ENCODE data around the gene PACRG.

The PACRG gene

DNA sequence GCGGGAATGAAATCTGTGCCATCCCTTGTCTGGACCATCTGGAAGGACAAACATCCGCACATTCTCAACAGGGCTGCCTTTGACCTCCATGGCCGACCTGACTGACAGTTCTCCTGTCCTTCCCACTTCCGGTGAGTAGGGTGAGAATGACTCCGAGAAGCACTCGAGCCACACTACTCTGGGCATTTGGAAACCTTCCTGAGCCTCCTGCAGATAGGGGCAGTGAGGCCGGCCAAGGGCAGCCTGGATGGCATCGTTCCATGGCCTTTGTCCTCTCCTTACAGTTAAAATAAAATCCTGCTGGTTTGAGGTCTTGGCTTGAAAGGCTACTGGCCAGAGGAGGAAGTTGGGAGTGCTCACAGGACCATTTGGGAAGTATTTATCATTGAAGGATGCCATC, 615.8 kb downstream of the PACRG start:
- DNase-seq, result no peak

DNA sequence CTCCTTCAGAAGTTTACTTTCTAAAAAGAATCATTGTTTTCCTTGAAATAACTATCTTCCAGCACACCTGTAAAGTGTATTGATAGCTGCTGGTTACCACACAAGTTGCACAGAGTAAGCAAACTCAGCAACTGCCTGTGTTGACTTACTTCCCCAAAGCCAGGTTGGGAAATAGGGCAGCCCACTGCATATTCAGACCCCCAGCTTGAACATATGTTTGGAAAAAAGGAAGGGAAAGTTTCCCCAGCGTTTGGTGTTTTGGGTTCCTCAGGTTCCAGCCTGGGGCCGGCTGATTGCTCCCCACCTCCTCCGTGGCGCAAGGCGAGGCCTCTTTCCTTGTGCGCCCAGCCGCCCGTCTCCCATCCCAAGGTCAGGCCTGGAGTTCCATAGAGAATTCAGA, 616.6 kb downstream of the PACRG start:
- DNase-seq, result no peak

DNA sequence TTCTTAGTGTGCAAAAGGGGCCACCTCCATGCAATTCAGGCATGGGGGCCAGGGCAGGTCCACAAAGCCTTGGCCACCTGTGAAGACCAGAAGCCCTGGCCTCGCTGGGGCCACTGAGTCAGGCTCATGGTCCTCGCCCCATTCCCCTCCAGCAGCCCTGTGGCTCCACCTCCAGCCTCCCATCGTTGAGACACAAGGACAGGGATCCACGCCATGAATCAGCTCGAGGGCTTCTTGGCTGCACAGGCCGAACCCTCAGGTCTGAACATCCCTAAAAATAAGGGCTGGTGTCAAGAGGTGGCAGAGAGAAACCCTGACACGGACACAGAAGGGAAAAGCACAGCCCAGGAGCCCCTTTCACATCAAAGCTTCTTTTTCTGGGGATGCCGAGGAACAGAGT, 618.2 kb downstream of the PACRG start:
- no peak for DNase-seq

DNA sequence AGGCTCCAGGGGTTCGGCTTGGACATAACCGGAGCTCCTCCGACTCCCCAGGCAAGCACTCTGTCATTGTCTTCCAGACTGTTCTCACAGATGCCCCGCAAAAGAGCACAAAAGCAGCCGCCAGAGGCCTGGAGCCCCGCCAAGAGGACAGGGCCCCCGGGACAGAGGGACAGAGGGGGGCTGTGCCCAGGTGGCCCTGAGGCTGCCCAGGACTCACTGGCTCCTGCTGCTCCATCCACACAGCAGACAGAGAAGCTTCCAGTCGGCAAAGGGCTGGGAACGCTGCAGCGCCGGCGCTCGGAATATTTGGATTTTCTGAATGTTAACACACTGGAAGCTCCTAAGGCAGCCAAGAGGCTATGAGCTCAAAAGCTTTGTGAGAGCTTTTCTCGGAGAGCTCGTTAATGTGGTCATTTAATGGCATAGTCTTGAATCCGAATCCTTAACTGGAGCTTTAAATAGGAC, 618.8 kb downstream of the PACRG start:
- no peak for DNase-seq

DNA sequence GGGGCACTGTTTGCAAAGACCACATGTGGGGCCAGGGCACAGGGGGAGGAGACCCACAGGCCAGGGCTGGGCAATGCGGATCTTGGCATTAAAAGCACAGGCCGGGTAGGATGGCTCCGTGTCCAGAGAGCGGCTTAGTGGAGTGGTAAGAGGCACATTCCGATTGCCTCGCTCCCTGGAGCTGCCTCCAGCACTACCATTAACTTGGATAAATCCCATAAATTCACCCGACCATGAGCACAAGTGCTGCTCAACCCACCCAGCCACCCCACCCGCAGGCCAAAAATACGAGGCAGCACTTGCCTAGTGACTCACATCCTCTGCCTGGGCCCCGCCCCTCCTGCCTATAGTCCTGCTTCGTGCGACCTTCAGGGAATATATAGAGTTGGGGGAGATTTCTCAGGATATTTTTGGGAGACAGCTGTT, 619.3 kb downstream of the PACRG start:
- DNase-seq, result no peak

DNA sequence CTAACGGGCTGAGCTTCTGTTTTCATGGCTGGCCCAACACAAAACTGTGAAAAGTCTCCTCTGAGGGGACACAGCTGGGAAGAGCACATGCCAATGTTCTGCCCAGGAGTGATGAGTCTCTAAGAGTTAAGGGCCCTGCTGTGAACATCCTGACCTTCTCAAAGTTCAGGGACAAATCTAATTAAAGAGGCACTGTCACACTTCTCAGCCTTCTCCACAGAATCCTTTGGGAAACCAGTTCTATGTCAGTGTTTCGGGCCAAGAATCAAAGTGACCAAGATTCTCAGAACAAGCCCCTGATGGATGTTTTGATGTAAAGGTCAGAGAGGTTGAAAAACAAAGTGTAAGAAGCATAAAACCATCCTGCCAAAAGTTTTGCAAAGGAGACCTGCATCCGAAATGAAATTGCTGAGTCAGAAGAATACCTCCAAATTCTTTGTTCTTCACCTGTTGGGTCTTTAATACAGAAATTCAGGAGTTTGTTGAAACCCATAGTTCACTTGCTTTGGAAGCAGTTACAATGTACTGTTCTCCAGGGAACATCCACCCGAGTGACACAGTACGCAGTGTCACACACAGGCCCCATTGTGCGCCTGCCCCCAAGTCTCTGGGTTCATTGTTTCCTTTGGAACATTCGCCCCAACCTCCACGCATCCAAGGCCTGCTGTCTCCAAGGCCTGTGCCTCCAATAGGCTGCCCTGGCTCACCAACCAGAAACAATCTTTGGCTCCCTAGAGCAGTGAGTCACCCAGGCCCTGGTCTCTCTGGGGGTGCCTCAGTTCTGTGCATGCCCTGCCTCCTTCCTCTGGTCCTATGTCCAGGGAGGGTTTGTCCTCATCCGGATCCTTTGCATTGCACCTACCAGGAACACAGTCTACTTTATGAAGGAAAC, 621.3 kb downstream of the PACRG start:
- no peak for DNase-seq

DNA sequence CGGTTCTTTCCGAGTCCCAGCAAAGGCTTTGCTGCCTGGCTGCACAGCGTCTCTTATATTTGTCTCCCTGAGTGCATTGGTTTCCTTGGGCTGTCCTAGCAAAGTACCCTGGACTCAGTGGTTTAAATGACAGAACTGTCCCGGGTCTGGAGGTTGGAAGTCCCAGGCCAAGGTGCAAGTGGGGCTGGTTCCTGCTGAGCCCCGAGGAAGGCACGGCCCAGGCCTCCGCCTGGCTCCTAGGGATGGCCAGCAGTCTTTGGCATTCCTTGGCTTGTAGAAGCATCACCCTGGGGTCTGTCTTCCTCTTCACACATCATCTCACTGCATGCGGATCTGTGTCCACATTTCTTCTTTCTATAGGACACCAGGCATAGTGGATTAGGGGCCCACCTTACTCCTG, 621.9 kb downstream of the PACRG start:
- DNase-seq, result no peak

DNA sequence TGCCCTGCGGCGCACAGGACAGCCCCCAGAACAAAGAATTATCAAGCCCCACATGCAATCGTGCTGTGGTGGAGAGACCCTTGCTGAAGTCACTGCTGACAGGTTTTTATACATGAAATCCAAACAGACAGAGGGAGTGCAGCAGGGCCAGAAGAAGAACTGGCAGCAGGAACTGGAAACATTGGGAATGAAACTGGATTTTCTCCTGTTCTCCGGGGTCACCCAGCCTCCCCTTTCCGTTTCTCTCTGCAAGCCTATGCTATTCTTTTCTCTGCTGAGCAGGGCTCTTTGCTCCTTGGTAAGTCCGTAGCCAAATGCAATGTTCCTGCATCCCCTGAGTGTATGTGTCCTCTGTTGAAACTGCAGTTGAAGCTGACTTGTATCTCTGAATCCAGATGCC, 623.2 kb downstream of the PACRG start:
- DNase-seq, result no peak

DNA sequence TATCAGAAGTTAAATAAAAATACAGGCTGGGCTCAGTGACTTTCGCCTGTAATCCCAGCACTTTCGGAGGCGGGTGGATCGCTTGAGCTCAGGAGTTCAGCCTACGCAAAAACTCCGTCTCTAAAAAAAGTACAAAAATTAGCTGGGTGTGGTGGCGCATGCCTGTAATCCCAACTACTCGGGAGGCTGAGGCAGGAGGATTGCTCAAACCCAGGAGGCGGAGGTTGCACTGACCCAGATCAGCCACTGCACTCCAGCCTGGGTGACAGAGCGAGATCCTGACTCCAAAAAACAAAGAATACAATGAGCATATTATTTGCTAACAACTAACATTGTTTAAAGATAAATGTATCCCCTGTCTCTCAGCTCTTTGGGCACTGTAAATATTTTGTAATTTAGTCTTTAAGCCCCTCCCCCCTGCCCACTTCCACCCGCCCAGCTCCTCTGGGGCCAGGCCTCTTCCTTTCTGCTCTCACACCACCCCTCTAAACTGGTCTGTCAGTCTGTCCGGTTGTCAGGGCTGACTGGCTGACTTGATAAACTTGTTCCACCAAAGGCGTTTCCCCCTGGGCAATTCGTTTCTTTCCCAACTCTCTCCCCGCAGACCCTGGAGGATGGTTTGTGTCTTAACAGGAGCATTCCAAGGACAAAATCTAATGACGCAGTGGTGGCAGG, 624.4 kb downstream of the PACRG start:
- DNase-seq, result no peak

DNA sequence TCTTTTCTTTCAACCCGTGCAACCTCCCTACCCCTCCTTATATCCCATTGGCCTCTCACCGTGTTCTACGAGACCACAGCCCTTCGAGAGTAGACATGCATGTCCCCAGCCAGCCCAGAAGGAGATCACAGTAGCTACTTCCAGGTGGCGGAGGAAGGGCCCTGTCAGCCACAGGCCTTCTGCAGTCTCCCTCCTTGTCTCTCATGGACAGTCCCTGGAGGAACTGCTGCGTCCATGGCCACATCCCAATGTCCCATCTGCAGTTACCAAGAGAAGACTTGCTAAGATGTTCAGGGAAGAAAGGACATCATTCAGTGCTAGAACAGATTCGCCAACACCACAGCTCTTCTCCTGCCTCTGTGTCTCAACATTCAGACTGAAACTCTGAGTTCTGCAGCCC, 625.2 kb downstream of the PACRG start:
- DNase-seq, result no peak

DNA sequence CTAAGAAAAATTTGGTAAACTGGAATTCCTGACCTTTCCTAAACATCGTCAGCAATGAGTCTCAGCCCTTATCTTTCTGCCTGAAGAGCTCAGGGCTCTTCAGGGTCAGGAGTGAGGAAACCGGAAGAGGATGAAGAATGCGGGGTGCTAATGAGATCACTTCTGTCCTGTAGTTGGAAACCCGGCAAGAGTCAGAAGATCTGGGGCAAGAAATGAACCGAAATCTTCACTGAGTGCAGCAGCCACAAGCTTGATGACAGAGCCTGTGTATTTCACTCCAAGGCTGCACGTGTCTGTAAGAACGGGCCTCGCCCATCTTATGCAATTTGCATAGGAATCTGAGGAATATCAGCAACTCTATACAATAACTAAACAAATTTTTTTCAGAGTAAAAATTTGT, 626.3 kb downstream of the PACRG start:
- peak; percentile 47 for DNase-seq

DNA sequence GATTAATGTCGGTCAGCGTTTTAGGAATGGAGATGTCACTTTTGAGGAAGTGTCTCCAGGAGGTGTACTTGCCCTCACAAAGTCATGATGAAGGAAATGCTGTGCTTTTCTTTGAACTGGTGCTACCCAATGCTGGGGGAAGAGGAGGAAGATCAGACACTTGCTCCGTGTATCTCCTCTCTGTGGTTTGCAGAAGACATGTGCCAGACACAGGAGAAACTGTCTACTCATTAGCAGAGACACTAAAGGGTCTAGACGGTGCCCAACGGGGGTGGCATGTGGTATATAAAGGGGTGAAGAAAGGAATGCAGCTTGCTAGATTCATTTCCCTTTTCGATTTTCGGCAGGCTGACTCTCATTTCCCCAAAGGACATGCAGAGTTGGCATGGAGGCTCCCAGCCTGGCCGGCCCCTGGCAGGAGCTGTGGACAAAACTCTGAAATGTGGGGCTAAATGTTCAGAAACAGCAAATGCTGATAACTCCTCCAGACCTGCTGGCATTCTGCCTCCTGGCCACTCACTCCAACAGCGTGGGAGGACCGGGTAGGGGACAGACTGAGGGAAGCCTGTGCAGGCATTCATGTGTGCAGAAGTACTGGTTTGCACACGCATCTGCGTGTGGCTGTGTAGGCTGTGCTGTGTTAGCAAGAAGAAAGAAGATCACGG, 627.1 kb downstream of the PACRG start:
- peak; percentile 7 for DNase-seq

DNA sequence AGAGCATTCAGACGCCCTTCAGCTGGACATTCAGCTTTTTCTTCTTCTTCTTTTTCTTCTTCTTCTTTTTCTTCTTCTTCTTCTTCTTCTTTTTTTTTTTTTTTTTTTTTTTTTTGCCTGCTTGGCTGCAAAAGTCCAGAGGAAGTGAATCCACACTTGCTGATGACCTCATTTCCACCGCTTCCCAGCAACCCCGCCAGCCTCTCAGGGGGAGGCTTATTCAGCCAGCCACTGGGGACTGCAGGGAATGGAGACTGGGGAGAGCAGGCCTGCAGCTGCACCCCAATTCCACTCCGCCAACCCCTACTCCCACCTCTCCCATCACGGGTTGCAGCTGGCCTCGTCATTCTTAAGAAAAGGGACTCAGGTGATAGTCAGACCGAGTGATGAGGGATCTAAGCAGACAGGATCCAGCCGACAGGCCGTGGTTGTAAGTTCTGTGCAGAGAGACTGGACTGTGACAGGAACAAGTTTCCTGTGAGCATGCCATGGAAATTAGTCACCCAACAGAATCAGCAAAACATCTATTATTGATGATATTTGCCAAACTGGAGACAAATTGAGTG, 627.7 kb downstream of the PACRG start:
- DNase-seq, result peak; percentile 56

DNA sequence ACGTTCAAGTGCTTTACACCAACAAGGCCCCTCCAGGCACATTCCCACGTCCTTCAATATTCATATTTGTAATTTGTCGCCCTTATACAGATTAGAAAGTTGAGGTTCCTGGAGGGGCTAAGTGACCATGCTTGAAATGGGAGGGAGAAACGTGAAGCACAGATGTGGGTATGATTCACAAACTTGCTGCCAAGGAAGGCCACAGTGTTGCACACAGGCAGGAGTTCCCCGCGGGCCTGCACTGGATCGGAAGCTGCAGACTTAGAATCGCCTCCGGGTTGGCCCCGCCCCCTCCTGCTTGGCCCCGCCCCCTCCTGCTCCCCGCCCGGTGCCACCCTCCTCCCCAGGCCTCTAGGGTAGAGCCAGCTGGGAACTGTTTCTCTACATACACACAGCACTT, 628.5 kb downstream of the PACRG start:
- peak; percentile 76 for DNase-seq

DNA sequence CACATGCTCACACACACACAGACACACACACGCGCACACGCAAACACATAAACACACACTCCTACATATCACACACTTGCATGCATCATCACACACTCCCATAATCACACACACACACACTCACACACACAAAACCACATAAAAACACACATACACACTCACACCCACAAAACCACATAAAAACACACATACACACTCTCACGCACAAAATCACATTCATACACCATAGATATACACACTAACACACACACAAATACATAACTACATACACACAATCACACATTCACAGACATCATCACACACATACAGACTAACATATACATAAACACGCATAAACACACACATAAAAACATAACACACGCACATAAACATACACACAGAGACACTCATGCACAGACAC, 629.0 kb downstream of the PACRG start:
- DNase-seq, result no peak

DNA sequence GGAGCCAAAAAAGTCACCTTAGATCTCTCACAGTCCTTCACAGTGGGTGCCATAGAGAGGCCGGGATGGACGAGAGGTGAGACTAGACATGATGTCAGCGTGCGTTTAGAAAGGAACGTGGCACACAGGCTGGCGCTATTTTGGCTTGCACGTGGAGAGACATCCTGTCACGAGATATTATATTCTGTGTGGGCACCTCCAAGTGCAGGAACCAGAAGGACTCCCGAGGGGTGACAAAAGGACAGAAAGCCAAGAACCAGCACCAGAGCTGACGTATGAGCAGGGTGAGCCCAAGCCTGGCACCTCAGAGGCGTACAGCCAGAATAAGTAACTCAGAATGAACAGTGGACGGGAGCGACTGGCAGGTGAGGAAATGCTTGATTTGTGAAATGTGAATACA, 636.9 kb downstream of the PACRG start:
- DNase-seq, result no peak
